Measurements from ENCODE around the gene CPNE7. TPM values are rescaled to one million over a fixed set of nuclear protein-coding genes. Genes with fewer than 3 reads are reported as not detected.
"Not testable (repeated sequence)": the region's sequence is repeated elsewhere in the genome, so short reads cannot be mapped to it uniquely, and the experiment has no call there.

CPNE7 gene
- total RNA-seq, 1 donor from 2014 or later = 3.8 TPM

DNA sequence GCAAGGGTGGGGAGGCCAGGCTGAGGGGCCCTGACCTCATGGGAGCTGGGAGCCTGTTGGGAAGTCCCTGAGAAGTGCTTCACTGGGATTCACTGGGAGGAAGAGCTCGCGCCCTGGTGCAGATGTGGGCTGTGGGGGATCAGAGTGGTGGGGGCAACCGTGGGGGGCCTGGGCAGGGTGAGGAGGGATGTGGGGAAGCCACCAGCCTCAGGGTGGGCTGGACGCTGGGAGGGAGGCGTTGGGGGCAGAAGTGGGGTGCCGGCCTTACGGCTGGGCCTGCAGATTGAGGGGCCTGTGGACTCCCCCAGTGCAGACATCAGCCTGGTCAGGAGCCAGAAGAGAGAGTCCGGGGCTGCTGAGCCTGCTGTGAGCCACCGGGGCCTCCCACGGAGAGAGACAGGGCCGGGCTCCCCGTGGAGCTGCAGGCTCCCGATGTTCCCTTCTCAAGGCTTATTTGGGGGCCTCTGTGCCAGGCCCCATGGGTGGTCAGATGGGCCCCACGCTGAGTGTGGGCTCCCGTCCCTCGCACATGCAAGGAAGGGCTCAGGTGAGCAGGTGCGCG is 45.7 kb downstream of the CPNE7 start:
- intact Hi-C loops (cut with micrococcal nuclease) = no loop called here

DNA sequence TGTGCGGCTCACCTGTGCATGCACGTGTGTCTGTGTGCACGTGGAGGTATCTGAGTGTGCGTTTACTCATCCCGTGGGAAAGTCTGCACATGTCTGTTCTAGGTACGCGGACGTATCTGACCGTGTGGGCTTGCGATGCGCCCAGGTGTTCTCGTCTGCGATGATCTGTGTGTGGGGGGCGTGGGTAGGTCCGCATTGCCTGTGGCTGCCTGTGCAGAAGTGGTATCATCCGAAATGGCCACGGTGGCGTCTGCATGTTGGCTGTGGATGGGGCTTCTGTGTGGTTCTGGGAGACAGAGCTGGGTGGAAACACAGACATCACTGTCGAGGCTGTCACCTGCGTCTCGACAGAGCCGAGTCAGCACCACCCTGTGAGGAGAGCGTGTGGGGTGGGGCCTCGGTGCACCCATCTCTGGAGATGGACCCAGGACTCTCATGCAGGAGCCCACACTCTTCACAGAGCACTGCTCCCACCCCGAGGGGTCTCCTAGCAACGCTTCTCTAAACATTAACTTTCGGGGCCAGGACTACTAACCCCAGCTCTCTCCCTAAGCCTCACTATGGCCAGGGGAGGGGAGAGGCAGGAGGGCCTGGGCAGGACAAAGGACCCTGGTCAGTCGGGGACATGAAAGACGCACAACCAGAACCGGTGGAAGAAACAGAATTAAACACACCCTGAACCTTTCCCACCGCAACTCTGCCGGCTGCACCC is 46.3 kb downstream of the CPNE7 start:
- intact Hi-C loops (cut with micrococcal nuclease) = no loop called here

DNA sequence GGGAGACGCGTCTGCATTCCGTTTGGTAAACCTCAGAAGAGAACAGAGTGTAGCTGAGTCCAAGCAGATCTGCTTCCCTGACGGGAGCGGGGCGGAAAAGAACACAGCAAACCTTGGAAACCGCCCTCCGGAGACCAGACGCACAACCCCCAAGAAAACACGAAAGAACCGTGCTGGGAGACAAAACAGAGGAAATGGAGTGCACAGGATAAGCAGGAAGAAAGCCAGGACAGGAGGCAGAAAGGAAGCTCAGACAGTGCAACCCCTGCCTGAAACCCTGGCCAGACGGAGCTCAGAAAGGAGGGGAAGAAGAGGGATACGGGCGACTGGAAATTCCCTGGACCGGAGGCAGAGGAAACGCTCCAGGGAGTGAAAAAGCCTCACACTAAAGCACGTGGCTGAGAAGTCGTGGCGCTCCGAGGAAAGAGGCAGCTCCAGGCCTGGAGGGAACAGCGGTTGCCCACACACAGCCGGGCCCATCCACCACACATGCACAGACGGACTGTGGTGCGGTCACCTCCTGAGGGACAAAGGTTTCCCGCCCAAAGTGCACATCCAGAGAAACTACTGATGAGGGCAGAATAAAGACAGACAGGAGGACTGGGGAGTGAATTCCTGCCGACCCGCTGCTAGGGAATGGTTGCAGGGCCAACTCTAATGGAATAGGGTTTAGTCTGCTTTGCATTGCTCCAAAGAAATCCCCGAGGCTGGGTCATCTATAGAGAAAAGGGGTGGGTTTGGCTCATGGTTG is 48.1 kb downstream of the CPNE7 start:
- intact Hi-C loops (cut with micrococcal nuclease) = loop anchor here (2.0 kb wide), 1 partner anchor 29 kb away; no protein-coding TSS in a partner anchor

- intact Hi-C loops (cut with micrococcal nuclease) = loop anchor here (2.0 kb wide), 1 partner anchor 30 kb away; no protein-coding TSS in a partner anchor
Observed at GRCh38 chr16:89624777-89625761, 49.5 kb downstream of the CPNE7 start.

DNA sequence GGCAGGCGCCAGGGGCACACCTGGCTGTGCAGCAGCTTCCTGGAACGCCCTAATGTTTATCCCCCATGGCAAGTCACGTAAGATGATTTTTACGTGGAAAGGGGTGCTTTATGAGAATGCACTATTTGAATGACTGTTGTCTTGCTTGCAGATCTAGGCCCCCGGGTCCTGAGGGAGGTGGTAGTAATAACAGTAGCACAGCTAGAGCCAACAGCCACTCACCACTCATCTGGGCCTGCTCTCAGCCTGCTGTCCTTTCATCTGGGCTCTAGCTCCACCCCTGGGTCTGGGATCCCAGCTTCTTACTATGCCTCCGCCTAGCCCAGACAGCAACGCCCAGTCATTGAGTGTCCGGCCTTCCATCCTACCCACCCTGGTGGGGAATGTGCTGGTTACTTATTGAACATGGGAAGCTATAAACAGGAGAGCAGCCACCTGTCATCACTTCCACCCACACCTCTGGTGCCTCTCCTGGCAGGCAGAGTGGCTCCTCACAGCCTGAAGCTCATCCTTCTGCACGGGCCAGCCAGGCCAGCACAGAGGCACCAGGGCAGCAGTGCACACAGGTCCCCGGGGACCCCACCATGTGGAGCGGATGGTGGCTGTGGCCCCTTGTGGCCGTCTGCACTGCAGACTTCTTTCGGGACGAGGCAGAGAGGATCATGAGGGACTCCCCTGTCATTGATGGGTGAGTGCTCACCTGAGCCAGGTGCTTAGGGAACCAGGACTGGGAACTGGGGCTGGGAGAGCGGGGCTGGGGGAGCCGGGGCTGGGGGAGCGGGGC is 54.5 kb downstream of the CPNE7 start:
- intact Hi-C loops (cut with micrococcal nuclease) = no loop called here

- intact Hi-C loops (cut with micrococcal nuclease) = no loop called here
Observed at GRCh38 chr16:89633064-89633631, 57.6 kb downstream of the CPNE7 start.

DNA sequence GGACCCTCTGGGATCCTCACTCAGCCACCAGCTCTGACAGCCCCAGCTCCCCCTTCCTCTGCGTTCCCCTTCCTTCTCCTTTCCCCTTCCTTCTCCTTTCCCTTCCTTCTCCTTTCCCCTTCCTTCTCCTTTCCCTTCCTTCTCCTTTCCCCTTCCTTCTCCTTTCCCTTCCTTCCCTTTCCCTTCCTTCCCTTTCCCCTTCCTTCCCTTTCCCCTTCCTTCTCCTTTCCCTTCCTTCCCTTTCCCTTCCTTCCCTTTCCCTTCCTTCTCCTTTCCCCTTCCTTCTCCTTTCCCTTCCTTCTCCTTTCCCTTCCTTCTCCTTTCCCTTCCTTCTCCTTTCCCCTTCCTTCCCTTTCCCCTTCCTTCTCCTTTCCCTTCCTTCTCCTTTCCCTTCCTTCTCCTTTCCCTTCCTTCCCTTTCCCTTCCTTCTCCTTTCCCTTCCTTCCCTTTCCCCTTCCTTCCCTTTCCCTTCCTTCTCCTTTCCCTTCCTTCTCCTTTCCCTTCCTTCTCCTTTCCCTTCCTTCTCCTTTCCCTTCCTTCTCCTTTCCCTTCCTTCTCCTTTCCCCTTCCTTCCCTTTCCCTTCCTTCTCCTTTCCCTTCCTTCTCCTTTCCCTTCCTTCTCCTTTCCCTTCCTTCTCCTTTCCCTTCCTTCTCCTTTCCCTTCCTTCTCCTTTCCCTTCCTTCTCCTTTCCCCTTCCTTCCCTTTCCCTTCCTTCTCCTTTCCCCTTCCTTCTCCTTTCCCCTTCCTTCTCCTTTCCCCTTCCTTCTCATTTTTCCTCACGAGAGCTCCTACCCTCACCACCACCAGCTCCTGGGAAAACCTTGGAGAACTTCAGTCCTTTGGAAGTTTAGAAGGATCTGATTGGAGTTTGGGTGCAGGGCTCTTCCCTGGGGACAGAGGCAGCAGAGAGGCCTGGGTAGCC is 59.2 kb downstream of the CPNE7 start:
- intact Hi-C loops (cut with micrococcal nuclease) = not testable (repeated sequence)

DNA sequence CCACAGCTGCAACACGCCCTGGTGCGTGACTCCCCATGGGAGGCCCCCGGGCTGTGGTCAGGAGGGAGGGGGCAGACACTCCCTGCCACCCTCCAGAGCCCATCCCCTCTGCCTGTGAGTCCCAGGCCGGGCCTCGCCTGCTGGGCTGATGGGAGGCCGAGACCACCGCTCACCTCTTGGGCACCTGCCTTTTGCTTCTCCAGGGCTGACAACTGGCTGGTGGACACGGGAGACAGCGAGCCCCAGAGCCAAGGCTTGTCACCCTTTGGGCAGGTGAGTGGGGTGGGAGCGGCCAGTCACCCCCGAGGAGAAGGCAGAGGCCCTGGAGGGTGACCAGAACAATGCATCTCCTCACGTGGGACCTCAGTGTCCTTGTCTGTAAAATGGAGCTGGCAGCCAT is 61.1 kb downstream of the CPNE7 start:
- intact Hi-C loops (cut with micrococcal nuclease) = no loop called here

GRCh38 chr16:89637379-89637778 is 61.8 kb downstream of the CPNE7 start:
- intact Hi-C loops (cut with micrococcal nuclease) = no loop called here

- intact Hi-C loops (cut with micrococcal nuclease) = no loop called here
Observed at GRCh38 chr16:89638455-89638854, 62.9 kb downstream of the CPNE7 start.

- intact Hi-C loops (cut with micrococcal nuclease) = no loop called here
Observed at GRCh38 chr16:89639385-89639784, 63.8 kb downstream of the CPNE7 start.

GRCh38 chr16:89641458-89642119 is 66.0 kb downstream of the CPNE7 start:
- intact Hi-C loops (cut with micrococcal nuclease) = loop anchor here (1.0 to 2.0 kb wide), 3 partner anchors 39 to 81 kb away; partner anchors contain the start of genes CPNE7 and RPL13

GRCh38 chr16:89642574-89642973 is 67.0 kb downstream of the CPNE7 start:
- intact Hi-C loops (cut with micrococcal nuclease) = no loop called here

- intact Hi-C loops (cut with micrococcal nuclease) = no loop called here
Observed at GRCh38 chr16:89643769-89644300, 68.3 kb downstream of the CPNE7 start.

GRCh38 chr16:89645122-89645521 is 69.6 kb downstream of the CPNE7 start:
- intact Hi-C loops (cut with micrococcal nuclease) = no loop called here

GRCh38 chr16:89646270-89646669 is 70.7 kb downstream of the CPNE7 start:
- intact Hi-C loops (cut with micrococcal nuclease) = no loop called here
